SJCRH30 (cell line): ENCODE results near the gene PHF23. TPM values are rescaled to one million over a fixed set of nuclear protein-coding genes. Genes with fewer than 3 reads are reported as not detected.
A peak's percentile ranks its signal among the peaks of the same experiment; 100 is the strongest.

Source experiments
- DNase-seq, 2 experiments: peaks; one replicate each; pipeline ENCODE4 v3.0.0-alpha.2; 2015 to 2020
- H3K27ac ChIP-seq: fragments of 250-450 bp; sonication (Bioruptor Pico); 2 replicates; pipeline ENCODE4 v1.5.1; 2020; ENCODE audit warnings: mild to moderate bottlenecking, moderate library complexity
- H3K27me3 ChIP-seq: fragments of 250-450 bp; sonication (Bioruptor Pico); 2 replicates; pipeline ENCODE4 v1.5.1; 2020; ENCODE audit warnings: mild to moderate bottlenecking, moderate library complexity
- H3K36me3 ChIP-seq: fragments of 250-450 bp; sonication (Bioruptor Pico); 2 replicates; pipeline ENCODE4 v1.5.1; 2020; ENCODE audit warnings: mild to moderate bottlenecking, moderate library complexity
- H3K4me1 ChIP-seq: fragments of 250-450 bp; sonication (Bioruptor Pico); 2 replicates; pipeline ENCODE4 v1.5.1; 2020; ENCODE audit warnings: mild to moderate bottlenecking, moderate library complexity
- H3K4me3 ChIP-seq: fragments of 250-450 bp; sonication (Bioruptor Pico); 2 replicates; pipeline ENCODE4 v1.5.1; 2020; ENCODE audit warnings: mild to moderate bottlenecking, moderate library complexity
- H3K9me3 ChIP-seq: fragments of 250-450 bp; sonication (Bioruptor Pico); replicated peaks from 2 replicates; pipeline ENCODE4 v1.5.1; 2020; ENCODE audit warnings: mild to moderate bottlenecking, moderate library complexity
- total RNA-seq: library from RNA; depleted of rRNA; stranded (reverse); fragments of >200 nt; shearing (Covaris generic); gene quantifications from 2 replicates; pipeline ENCODE4 v1.2.3, GENCODE V29; 2014; rRNA removed

PHF23 gene
- 28.7 and 30.9 TPM in 2 replicates for total RNA-seq

GRCh38 chr17:7239091-7240027 is at the start of gene PHF23:
Gene PHF23 (minus strand): TSS chr17:7239457. CDS start chr17:7239279, 178 bp downstream.
- no peaks in the 10 kb centered on the region for H3K9me3 ChIP-seq

GRCh38 chr17:7285679-7286078 is 46.4 kb upstream of the PHF23 start:
- H3K4me3 ChIP-seq: no peak overlapping the region
- H3K9me3 ChIP-seq: no peaks in the 10 kb centered on the region
- H3K36me3 ChIP-seq: no peaks in the 10 kb centered on the region
- no peaks in the 10 kb centered on the region for H3K4me1 ChIP-seq
- DNase-seq: no peak
- H3K27me3 ChIP-seq: no peaks in the 10 kb centered on the region
- H3K27ac ChIP-seq: no peak overlapping the region

More at GRCh38 chr17:7239091-7240027, at the start of gene PHF23:
- H3K27ac ChIP-seq: peak within 1 kb of the TSS; percentile 40
- H3K4me1 ChIP-seq: 0 out of 2 replicates have a peak, but pooled peaks cover 4% of the 10 kb centered on the region
- peak within 1 kb of the TSS; percentile 75 for H3K4me3 ChIP-seq
- H3K27me3 ChIP-seq: no peaks in the 10 kb centered on the region
- peaks cover 16% of the 10 kb centered on the region; the same call in 1 of the 2 replicates for H3K36me3 ChIP-seq
- peak; percentile 96 to 97 for DNase-seq

GRCh38 chr17:7284911-7285310 is 45.7 kb upstream of the PHF23 start:
- Histone ChIP-seq H3K4me3 (no peak overlapping the region), H3K4me1 (no peaks in the 10 kb centered on the region), H3K36me3 (no peaks in the 10 kb centered on the region), H3K27me3 (peaks cover 3% of the 10 kb centered on the region; the same call in 1 of the 2 replicates), H3K9me3 (no peaks in the 10 kb centered on the region), H3K27ac (no peak overlapping the region)
- no peak for DNase-seq

GRCh38 chr17:7283471-7284216 is 44.4 kb upstream of the PHF23 start:
- Histone ChIP-seq H3K4me3 (no peak overlapping the region), H3K36me3 (no peaks in the 10 kb centered on the region), H3K27ac (no peak overlapping the region), H3K27me3 (peaks cover 4% of the 10 kb centered on the region; the same call in 1 of the 2 replicates), H3K9me3 (no peaks in the 10 kb centered on the region), H3K4me1 (no peaks in the 10 kb centered on the region)
- DNase-seq: no peak

GRCh38 chr17:7282752-7283321 is 43.6 kb upstream of the PHF23 start:
- H3K27me3 ChIP-seq: peaks cover 4% of the 10 kb centered on the region; the same call in 1 of the 2 replicates
- H3K4me1 ChIP-seq: no peaks in the 10 kb centered on the region
- DNase-seq: no peak
- no peaks in the 10 kb centered on the region for H3K36me3 ChIP-seq
- no peak overlapping the region for H3K4me3 ChIP-seq
- H3K9me3 ChIP-seq: no peaks in the 10 kb centered on the region
- no peak overlapping the region for H3K27ac ChIP-seq

GRCh38 chr17:7281953-7282751 is 42.9 kb upstream of the PHF23 start:
- Histone ChIP-seq H3K27me3 (peaks cover 4% of the 10 kb centered on the region; the same call in 1 of the 2 replicates), H3K27ac (no peak overlapping the region), H3K36me3 (no peaks in the 10 kb centered on the region), H3K9me3 (no peaks in the 10 kb centered on the region), H3K4me3 (peak overlapping the region; percentile 64), H3K4me1 (no peaks in the 10 kb centered on the region)
- DNase-seq: peak; percentile 22 to 39

- no peaks in the 10 kb centered on the region for H3K36me3 ChIP-seq
- H3K4me3 ChIP-seq: peak within 1 kb of the TSS; percentile 64
- no peaks in the 10 kb centered on the region for H3K9me3 ChIP-seq
- peak; percentile 92 to 96 for DNase-seq
- H3K4me1 ChIP-seq: no peaks in the 10 kb centered on the region
- H3K27me3 ChIP-seq: peaks cover 4% of the 10 kb centered on the region; the same call in 1 of the 2 replicates
- H3K27ac ChIP-seq: peak within 1 kb of the TSS; percentile 40
Observed at GRCh38 chr17:7281074-7281952, 42.1 kb upstream of the PHF23 start, which contains the start of gene SLC2A4. Gene SLC2A4 (plus strand): TSS chr17:7281718. CDS start chr17:7281935, 217 bp downstream.

GRCh38 chr17:7280519-7281073 is 41.3 kb upstream of the PHF23 start:
- no peaks in the 10 kb centered on the region for H3K4me1 ChIP-seq
- H3K27ac ChIP-seq: peak overlapping the region; percentile 40
- H3K4me3 ChIP-seq: peak overlapping the region; percentile 64
- H3K9me3 ChIP-seq: no peaks in the 10 kb centered on the region
- no peaks in the 10 kb centered on the region for H3K36me3 ChIP-seq
- peak; percentile 67 to 83 for DNase-seq
- peaks cover 4% of the 10 kb centered on the region; the same call in 1 of the 2 replicates for H3K27me3 ChIP-seq

GRCh38 chr17:7279448-7279847 is 40.2 kb upstream of the PHF23 start:
- no peak for DNase-seq
- H3K4me3 ChIP-seq: no peak overlapping the region
- peaks cover 4% of the 10 kb centered on the region; the same call in 1 of the 2 replicates for H3K27me3 ChIP-seq
- no peak overlapping the region for H3K27ac ChIP-seq
- H3K9me3 ChIP-seq: no peaks in the 10 kb centered on the region
- H3K4me1 ChIP-seq: no peaks in the 10 kb centered on the region
- H3K36me3 ChIP-seq: no peaks in the 10 kb centered on the region

- no peaks in the 10 kb centered on the region for H3K9me3 ChIP-seq
- no peaks in the 10 kb centered on the region for H3K36me3 ChIP-seq
- H3K27me3 ChIP-seq: no peaks in the 10 kb centered on the region
Observed at GRCh38 chr17:7266784-7267183, 27.5 kb upstream of the PHF23 start.

GRCh38 chr17:7263801-7264078 is 24.5 kb upstream of the PHF23 start:
- H3K4me1 ChIP-seq: no peaks in the 10 kb centered on the region
- no peak overlapping the region for H3K4me3 ChIP-seq
- no peak overlapping the region for H3K27ac ChIP-seq
- H3K9me3 ChIP-seq: no peaks in the 10 kb centered on the region
- no peaks in the 10 kb centered on the region for H3K27me3 ChIP-seq
- H3K36me3 ChIP-seq: no peaks in the 10 kb centered on the region; the same call in none of the 2 replicates
- no peak for DNase-seq

More at GRCh38 chr17:7266784-7267183, 27.5 kb upstream of the PHF23 start:
- DNase-seq: no peak
- H3K4me3 ChIP-seq: no peak overlapping the region
- H3K4me1 ChIP-seq: no peaks in the 10 kb centered on the region
- H3K27ac ChIP-seq: no peak overlapping the region

GRCh38 chr17:7262935-7263800 is 23.9 kb upstream of the PHF23 start:
- Histone ChIP-seq H3K27me3 (no peaks in the 10 kb centered on the region), H3K36me3 (peaks cover 4% of the 10 kb centered on the region), H3K9me3 (no peaks in the 10 kb centered on the region), H3K27ac (no peak overlapping the region), H3K4me1 (no peaks in the 10 kb centered on the region), H3K4me3 (no peak overlapping the region; the same call in 1 of the 2 replicates)
- DNase-seq: no peak
